Right forelimb (tissue), 1 donor: ENCODE results near the gene NRIP1.
"Not testable (repeated sequence)": the region's sequence is repeated elsewhere in the genome, so short reads cannot be mapped to it uniquely, and the experiment has no call there.

Source experiments
- DNase-seq: peaks from one replicate; pipeline ENCODE4 v3.0.0-alpha.2; 2018

NRIP1 gene

GRCh38 chr21:14964621-14965020 lies 100.2 kb downstream of the NRIP1 start:
- DNase-seq: no peak

GRCh38 chr21:14962217-14962616 lies 102.6 kb downstream of the NRIP1 start:
- no peak for DNase-seq

GRCh38 chr21:14961502-14961901 lies 103.3 kb downstream of the NRIP1 start:
- no peak for DNase-seq

GRCh38 chr21:14959343-14959742 lies 105.5 kb downstream of the NRIP1 start:
- DNase-seq: no peak

GRCh38 chr21:14957836-14958235 lies 107.0 kb downstream of the NRIP1 start:
- no peak for DNase-seq

- DNase-seq: no peak
Measured at GRCh38 chr21:14956807-14957206, 108.0 kb downstream of the NRIP1 start.

GRCh38 chr21:14955936-14956520 lies 108.8 kb downstream of the NRIP1 start:
- DNase-seq: no peak

GRCh38 chr21:14952916-14953315 lies 111.9 kb downstream of the NRIP1 start:
- no peak for DNase-seq

- DNase-seq: no peak
Measured at GRCh38 chr21:14949603-14950002, 115.2 kb downstream of the NRIP1 start.

GRCh38 chr21:14947613-14948160 lies 117.1 kb downstream of the NRIP1 start:
- DNase-seq: no peak

- no peak for DNase-seq
Measured at GRCh38 chr21:14945176-14945575, 119.6 kb downstream of the NRIP1 start.

GRCh38 chr21:14943616-14944015 lies 121.2 kb downstream of the NRIP1 start:
- no peak for DNase-seq

GRCh38 chr21:14942801-14943490 lies 121.9 kb downstream of the NRIP1 start:
- DNase-seq: no peak

GRCh38 chr21:14927324-14927723 lies 137.5 kb downstream of the NRIP1 start:
- DNase-seq: not testable (repeated sequence)

GRCh38 chr21:14926186-14926585 lies 138.6 kb downstream of the NRIP1 start:
- no peak for DNase-seq

- no peak for DNase-seq
Measured at GRCh38 chr21:14923468-14923867, 141.3 kb downstream of the NRIP1 start.

GRCh38 chr21:14922980-14923379 lies 141.8 kb downstream of the NRIP1 start:
- no peak for DNase-seq

- DNase-seq: no peak
Measured at GRCh38 chr21:14918527-14918926, 146.3 kb downstream of the NRIP1 start.

GRCh38 chr21:14917762-14918161 lies 147.0 kb downstream of the NRIP1 start:
- no peak for DNase-seq

GRCh38 chr21:14916676-14917141 lies 148.1 kb downstream of the NRIP1 start:
- no peak for DNase-seq

- no peak for DNase-seq
Measured at GRCh38 chr21:14913638-14914037, 151.2 kb downstream of the NRIP1 start.

- DNase-seq: no peak
Measured at GRCh38 chr21:14911351-14911750, 153.4 kb downstream of the NRIP1 start.
